Astrocyte (in vitro differentiated cells and primary cell): ENCODE results near the gene OR8D2.

ENCODE experiments used
- EZH2 ChIP-seq: IDR thresholded peaks from 2 replicates; pipeline ENCODE4 v1.6.1; 2012; ENCODE audit warnings: mild to moderate bottlenecking, low read length, inconsistent platforms; ENCODE audit not compliant: insufficient read depth
- TF ChIP-seq, protein P1 (sequence below): IDR thresholded peaks from 2 replicates; pipeline ENCODE4 v1.5.1; 2011; ENCODE audit warnings: low read depth, mild to moderate bottlenecking, inconsistent platforms, low read length, moderate library complexity; ENCODE audit not compliant: insufficient read depth

DNA sequence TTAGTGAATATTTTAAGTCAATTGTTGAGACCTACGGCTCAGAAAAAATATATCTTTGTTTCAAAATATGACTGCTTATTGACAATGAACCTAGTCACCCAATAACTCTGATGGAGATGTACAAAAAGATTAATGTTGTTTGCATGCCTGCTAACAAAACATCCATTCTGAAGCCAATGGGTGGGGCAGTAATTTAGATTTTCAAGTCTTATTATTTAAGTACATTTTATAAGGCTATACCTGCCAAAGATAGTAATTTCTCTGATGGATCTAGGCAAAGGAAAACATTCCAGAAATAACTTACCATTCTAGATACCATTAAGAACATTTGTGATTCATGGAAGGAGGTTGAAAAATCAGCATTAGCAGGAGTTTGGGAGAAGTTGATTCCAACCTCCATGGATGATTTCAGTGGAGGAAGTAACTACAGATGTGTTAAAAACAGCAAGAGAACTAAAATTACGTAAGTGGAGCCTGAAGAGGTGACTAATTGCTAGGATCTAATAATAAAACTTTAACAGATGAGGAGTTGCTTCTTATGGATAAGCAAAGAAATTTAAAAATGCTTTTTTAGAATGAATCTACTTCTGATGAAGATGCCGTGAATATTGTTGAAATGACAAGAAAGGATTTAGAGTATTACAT lies 26.4 kb upstream of the OR8D2 start:
- TF ChIP-seq, protein P1, sequence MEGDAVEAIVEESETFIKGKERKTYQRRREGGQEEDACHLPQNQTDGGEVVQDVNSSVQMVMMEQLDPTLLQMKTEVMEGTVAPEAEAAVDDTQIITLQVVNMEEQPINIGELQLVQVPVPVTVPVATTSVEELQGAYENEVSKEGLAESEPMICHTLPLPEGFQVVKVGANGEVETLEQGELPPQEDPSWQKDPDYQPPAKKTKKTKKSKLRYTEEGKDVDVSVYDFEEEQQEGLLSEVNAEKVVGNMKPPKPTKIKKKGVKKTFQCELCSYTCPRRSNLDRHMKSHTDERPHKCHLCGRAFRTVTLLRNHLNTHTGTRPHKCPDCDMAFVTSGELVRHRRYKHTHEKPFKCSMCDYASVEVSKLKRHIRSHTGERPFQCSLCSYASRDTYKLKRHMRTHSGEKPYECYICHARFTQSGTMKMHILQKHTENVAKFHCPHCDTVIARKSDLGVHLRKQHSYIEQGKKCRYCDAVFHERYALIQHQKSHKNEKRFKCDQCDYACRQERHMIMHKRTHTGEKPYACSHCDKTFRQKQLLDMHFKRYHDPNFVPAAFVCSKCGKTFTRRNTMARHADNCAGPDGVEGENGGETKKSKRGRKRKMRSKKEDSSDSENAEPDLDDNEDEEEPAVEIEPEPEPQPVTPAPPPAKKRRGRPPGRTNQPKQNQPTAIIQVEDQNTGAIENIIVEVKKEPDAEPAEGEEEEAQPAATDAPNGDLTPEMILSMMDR, result no peak
- TF ChIP-seq EZH2, result no peak
